SK-N-SH (cell line): ENCODE data around the gene PATL2. TPM values are rescaled to one million over a fixed set of nuclear protein-coding genes. Genes with fewer than 3 reads are reported as not detected.

Experiments
- CTCF ChIA-PET: fragments of 300-600, 350-600 bp; formaldehyde crosslinking; extraction: SDS; loops from one replicate; lab custom pipeline; 2021; lab: Yijun Ruan, JAX
- POLR2A ChIA-PET: fragments of 350-600 bp; sonication (Branson Sonifier 250); formaldehyde crosslinking; extraction: SDS; loops from one replicate; lab custom pipeline; 2020; ENCODE audit warnings: antibody characterized with exemption, inconsistent platforms; lab: Yijun Ruan, JAX
- DNase-seq: peaks from one replicate; pipeline ENCODE4 v3.0.0; 2012
- H2AFZ ChIP-seq: fragments of 200-600 bp; sonication (generic); 2 replicates; pipeline ENCODE4 v1.8.1; 2016; ENCODE audit warnings: antibody characterized with exemption, mild to moderate bottlenecking, low read depth
- H3F3A ChIP-seq: fragments of 200-600 bp; sonication (generic); replicated peaks from 2 replicates; pipeline ENCODE3; 2016; ENCODE audit warnings: antibody characterized with exemption, mild to moderate bottlenecking; ENCODE audit not compliant: insufficient read depth
- H3K27ac ChIP-seq, 2 experiments: fragments of 200-500 bp in 1 of 2; fragments of 200-600 bp in 1 of 2; sonication (Bioruptor generic) in 1 of 2; sonication (generic), shearing (Covaris generic) in 1 of 2; 2 replicates each; pipeline versions ENCODE4 v1.5.1 to v1.6.1; 2014 to 2016; ENCODE audit warnings: low read depth in 2 of 2, inconsistent platforms in 1 of 2, low read length in 1 of 2, mild to moderate bottlenecking in 1 of 2, mixed read lengths in 1 of 2
- H3K27me3 ChIP-seq: fragments of 200-600 bp; sonication (generic), shearing (Covaris generic); 2 replicates; pipeline ENCODE4 v1.6.1; 2016; ENCODE audit warnings: mixed run types; ENCODE audit not compliant: insufficient read depth
- H3K36me3 ChIP-seq, 2 experiments: fragments of 200-500 bp in 1 of 2; fragments of 200-600 bp in 1 of 2; sonication (Bioruptor generic) in 1 of 2; sonication (generic) in 1 of 2; replicated peaks in 1 of 2; 2 replicates each; pipeline versions ENCODE3 to v1.5.1; 2014 to 2016; ENCODE audit warnings: low read length in 1 of 2, mild to moderate bottlenecking in 1 of 2; ENCODE audit not compliant: insufficient read depth in 2 of 2, control insufficient read depth in 1 of 2
- H3K4me1 ChIP-seq, 2 experiments: fragments of 200-500 bp in 1 of 2; fragments of 200-600 bp in 1 of 2; sonication (Bioruptor generic) in 1 of 2; sonication (generic), shearing (Covaris generic) in 1 of 2; 2 replicates each; pipeline versions ENCODE4 v1.5.1 to v1.6.1; 2014 to 2016; ENCODE audit warnings: low read depth in 1 of 2, low read length in 1 of 2, mixed run types in 1 of 2; ENCODE audit not compliant: insufficient read depth in 2 of 2, control insufficient read depth in 1 of 2
- H3K4me2 ChIP-seq: fragments of 200-600 bp; sonication (generic), shearing (Covaris generic); 2 replicates; pipeline ENCODE4 v1.6.1; 2017; ENCODE audit warnings: mixed run types
- H3K4me3 ChIP-seq, 2 experiments: fragments of 200-500 bp in 1 of 2; fragments of 200-600 bp in 1 of 2; sonication (Bioruptor generic) in 1 of 2; sonication (generic), shearing (Covaris generic) in 1 of 2; 2 replicates each; pipeline versions ENCODE4 v1.5.1 to v1.8.1; 2014 to 2016; ENCODE audit warnings: low read depth in 2 of 2, inconsistent platforms in 1 of 2, low read length in 1 of 2, mild to moderate bottlenecking in 1 of 2, mixed read lengths in 1 of 2, moderate library complexity in 1 of 2
- H3K79me2 ChIP-seq: fragments of 200-600 bp; sonication (generic); 2 replicates; pipeline ENCODE4 v1.8.1; 2017; ENCODE audit warnings: mild to moderate bottlenecking; ENCODE audit not compliant: insufficient read depth
- H3K9ac ChIP-seq: fragments of 200-600 bp; sonication (generic); 2 replicates; pipeline ENCODE4 v1.6.1; 2017; ENCODE audit warnings: mixed run types
- H3K9me2 ChIP-seq: fragments of 200-600 bp; sonication (generic); 2 replicates; pipeline ENCODE4 v1.6.1; 2017; ENCODE audit warnings: mixed run types
- H3K9me3 ChIP-seq: fragments of 200-600 bp; sonication (generic); 2 replicates; pipeline ENCODE4 v1.6.1; 2017; ENCODE audit warnings: mixed run types, mild to moderate bottlenecking, moderate library complexity
- H4K20me1 ChIP-seq: fragments of 200-600 bp; sonication (generic); 2 replicates; pipeline ENCODE4 v1.6.1; 2017; ENCODE audit warnings: mild to moderate bottlenecking, mixed run types; ENCODE audit not compliant: insufficient read depth
- ELF1 ChIP-seq: IDR thresholded peaks from 2 replicates; pipeline ENCODE4 v1.4.0; 2012
- EP300 ChIP-seq, 2 experiments: IDR thresholded peaks; 2 replicates each; pipeline versions ENCODE4 v1.4.0 to v1.6.1; 2012; ENCODE audit warnings: borderline replicate concordance in 1 of 2, low read depth in 1 of 2, low read length in 1 of 2
- EZH2phosphoT487 ChIP-seq: fragments of 200-600 bp; sonication (generic); IDR thresholded peaks from 2 replicates; pipeline ENCODE4 v1.6.1; 2017; ENCODE audit warnings: low read depth, mixed run types, mild to moderate bottlenecking, antibody characterized with exemption, moderate library complexity, borderline replicate concordance
- FOSL2 ChIP-seq: IDR thresholded peaks from 2 replicates; pipeline ENCODE4 v1.4.0; 2012; ENCODE audit warnings: low read depth, mild to moderate bottlenecking, moderate library complexity, borderline replicate concordance
- FOXM1 ChIP-seq: IDR thresholded peaks from 2 replicates; pipeline ENCODE4 v1.4.0; 2012; ENCODE audit warnings: low read depth, mild to moderate bottlenecking
- JUND ChIP-seq: IDR thresholded peaks from 2 replicates; pipeline ENCODE4 v1.4.0; 2012
- MEF2A ChIP-seq: IDR thresholded peaks from 2 replicates; pipeline ENCODE4 v1.4.0; 2012; ENCODE audit warnings: low read depth, borderline replicate concordance
- MXI1 ChIP-seq: IDR thresholded peaks from 2 replicates; pipeline ENCODE4 v1.6.1; 2012; ENCODE audit warnings: mild to moderate bottlenecking, low read depth, low read length, improper control_type of control experiment
- NFIC ChIP-seq: IDR thresholded peaks from 2 replicates; pipeline ENCODE4 v1.4.0; 2012; ENCODE audit warnings: borderline replicate concordance
- RCOR1 ChIP-seq: fragments of 150-350 bp; IDR thresholded peaks from 2 replicates; pipeline ENCODE4 v1.6.1; 2017; ENCODE audit warnings: antibody characterized with exemption, low read length
- RFX5 ChIP-seq: IDR thresholded peaks from 2 replicates; pipeline ENCODE4 v1.6.1; 2012; ENCODE audit warnings: mild to moderate bottlenecking, improper control_type of control experiment, low read length
- RXRA ChIP-seq: IDR thresholded peaks from 2 replicates; pipeline ENCODE4 v1.4.0; 2012; ENCODE audit warnings: low read depth, mild to moderate bottlenecking, borderline replicate concordance
- TEAD4 ChIP-seq: IDR thresholded peaks from 2 replicates; pipeline ENCODE4 v1.4.0; 2012; ENCODE audit warnings: mild to moderate bottlenecking, borderline replicate concordance; ENCODE audit not compliant: insufficient read depth
- WGBS: methylation state at CpG from one replicate; pipeline ENCODE4 v1.1.6; 2017; ENCODE audit warnings: low lambda C conversion rate; 5-methylcytosine and 5-hydroxymethylcytosine counted together
- polyA plus RNA-seq, 3 experiments: library from polyadenylated mRNA; depleted of rRNA; stranded (reverse); fragments of >200 nt; gene quantifications; 2 replicates each; pipeline ENCODE4 v1.2.3, GENCODE V29; 2012
- TF ChIP-seq, protein P1 (sequence below): IDR thresholded peaks from 2 replicates; pipeline ENCODE4 v1.4.0; 2012; ENCODE audit warnings: low read depth, borderline replicate concordance
- TF ChIP-seq, protein P2 (sequence below): fragments of 150-350 bp; IDR thresholded peaks from 2 replicates; pipeline ENCODE4 v1.6.1; 2016; ENCODE audit warnings: mild to moderate bottlenecking, low read depth, low read length
- TF ChIP-seq, protein P3 (sequence below): IDR thresholded peaks from 2 replicates; pipeline ENCODE4 v1.4.0; 2012; ENCODE audit warnings: low read depth, borderline replicate concordance

PATL2 gene
- polyA plus RNA-seq, 1 of the 3 experiments (the other 2 are of a cell fraction), result 0.31 TPM

DNA sequence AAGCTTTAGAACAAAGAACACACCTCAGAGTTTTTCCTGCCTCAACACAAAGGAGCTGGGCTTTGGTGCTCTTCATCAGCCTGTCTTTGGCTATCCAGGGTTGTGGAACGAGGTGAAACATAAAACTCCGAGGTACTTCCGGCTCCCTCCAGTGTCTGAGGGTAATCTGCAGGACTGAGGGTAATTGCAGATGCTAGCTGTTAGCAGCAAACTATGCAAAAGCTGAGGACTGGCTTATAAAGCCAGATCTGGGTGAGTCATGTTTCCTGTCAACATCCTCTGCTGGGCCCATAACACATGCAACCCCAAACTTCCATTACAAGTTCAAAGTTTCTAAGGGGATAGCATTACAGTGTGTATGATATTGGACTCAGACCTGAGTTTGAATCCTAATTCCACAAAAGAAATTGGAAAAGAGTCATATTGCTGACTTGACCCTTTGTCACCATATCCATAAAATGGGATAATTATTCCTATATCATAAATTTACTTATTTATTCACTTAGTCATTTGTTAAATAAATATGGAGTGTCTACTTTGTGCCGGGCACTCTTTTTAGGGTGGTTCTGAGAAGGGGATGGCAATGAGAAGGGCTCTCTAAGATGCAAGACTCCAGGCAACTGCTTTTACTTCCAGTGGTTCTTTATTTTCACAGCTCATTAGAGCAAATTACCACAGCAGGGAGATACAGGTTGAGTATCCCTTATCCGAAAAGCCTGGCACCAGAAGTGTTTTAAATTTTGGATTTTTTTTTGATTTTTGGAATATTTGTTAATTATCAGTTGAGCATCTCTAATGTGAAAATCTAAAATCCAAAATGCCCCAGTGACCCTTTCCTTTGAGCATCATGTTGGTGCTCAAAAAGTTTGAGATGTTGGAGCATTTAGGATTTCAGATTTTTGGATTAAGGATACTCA is 15.7 kb upstream of the PATL2 start (continued):
- no peak for TF ChIP-seq RCOR1

DNA sequence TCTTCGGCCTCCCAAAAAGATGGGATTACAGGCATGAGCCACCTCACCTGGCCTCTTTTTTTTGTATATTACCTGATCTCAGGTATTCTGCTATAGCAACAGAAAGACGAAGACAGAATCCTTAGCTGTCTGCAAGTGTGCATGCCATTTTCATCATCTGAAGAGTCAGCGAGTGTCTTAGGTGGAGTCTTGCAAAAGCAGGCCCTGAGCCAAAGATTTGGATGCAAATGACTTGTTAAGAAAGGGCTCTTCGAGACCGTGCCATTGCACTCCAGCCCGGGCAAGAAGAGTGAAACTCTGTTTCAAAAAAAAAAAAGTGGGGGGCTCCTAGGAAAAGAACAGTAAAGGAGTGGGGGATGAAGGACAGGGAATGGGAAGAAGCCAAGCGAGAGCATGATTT is 15.0 kb upstream of the PATL2 start:
- no peaks in the 10 kb centered on the region for H4K20me1 ChIP-seq
- H3K36me3 ChIP-seq, result no peaks in the 10 kb centered on the region
- ChIA-PET CTCF (interaction anchor here (0.7 to 1.1 kb wide), 2 partner anchors 13 to 15 kb away, joined by 3 to 5 read pairs; partner anchors contain the start of genes B2M and PATL2), POLR2A (interaction anchor here (0.6 kb wide), 1 partner anchor 868 kb away, joined by 3 read pairs; no protein-coding TSS in a partner anchor)
- no peak overlapping the region; the same call in 1 of the 2 replicates for H3K9ac ChIP-seq
- peak overlapping the region; percentile 34; the same call in 1 of the 2 replicates for H3K4me2 ChIP-seq
- peak overlapping the region; percentile 96 to 97 for H3K27ac ChIP-seq
- H3K9me3 ChIP-seq, result no peaks in the 10 kb centered on the region
- peaks cover 14% of the 10 kb centered on the region; the same call in 1 of the 2 replicates for H3K79me2 ChIP-seq
- peak overlapping the region; percentile 65 for H2AFZ ChIP-seq
- H3K27me3 ChIP-seq, result no peaks in the 10 kb centered on the region
- no peaks in the 10 kb centered on the region for H3K9me2 ChIP-seq
- H3K4me1 ChIP-seq, result peaks cover 6 to 17% of the 10 kb centered on the region in 2 experiments; a peak in 3 of 4 replicates
- WGBS, result 98% methylated on average over 7 of the region's 7 CpGs
- no peak for DNase-seq
- no peak overlapping the region for H3K4me3 ChIP-seq
- TF ChIP-seq EZH2phosphoT487, result no peak
- TF ChIP-seq MXI1, result no peak
- TF ChIP-seq RFX5, result no peak
- TF ChIP-seq ELF1, result no peak
- no peak for TF ChIP-seq JUND
- no peak for TF ChIP-seq RXRA
- TF ChIP-seq FOSL2, result no peak
- no peak for TF ChIP-seq MEF2A
- no peak for TF ChIP-seq EP300 (IDR thresholded peaks at IDR 0.05; ENCODE audit: borderline replicate concordance in 1 of 2, low read depth in 1 of 2, low read length in 1 of 2)
- TF ChIP-seq, protein P1, sequence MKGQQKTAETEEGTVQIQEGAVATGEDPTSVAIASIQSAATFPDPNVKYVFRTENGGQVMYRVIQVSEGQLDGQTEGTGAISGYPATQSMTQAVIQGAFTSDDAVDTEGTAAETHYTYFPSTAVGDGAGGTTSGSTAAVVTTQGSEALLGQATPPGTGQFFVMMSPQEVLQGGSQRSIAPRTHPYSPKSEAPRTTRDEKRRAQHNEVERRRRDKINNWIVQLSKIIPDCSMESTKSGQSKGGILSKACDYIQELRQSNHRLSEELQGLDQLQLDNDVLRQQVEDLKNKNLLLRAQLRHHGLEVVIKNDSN, result no peak
- TF ChIP-seq NFIC, result no peak
- TF ChIP-seq, protein P2, sequence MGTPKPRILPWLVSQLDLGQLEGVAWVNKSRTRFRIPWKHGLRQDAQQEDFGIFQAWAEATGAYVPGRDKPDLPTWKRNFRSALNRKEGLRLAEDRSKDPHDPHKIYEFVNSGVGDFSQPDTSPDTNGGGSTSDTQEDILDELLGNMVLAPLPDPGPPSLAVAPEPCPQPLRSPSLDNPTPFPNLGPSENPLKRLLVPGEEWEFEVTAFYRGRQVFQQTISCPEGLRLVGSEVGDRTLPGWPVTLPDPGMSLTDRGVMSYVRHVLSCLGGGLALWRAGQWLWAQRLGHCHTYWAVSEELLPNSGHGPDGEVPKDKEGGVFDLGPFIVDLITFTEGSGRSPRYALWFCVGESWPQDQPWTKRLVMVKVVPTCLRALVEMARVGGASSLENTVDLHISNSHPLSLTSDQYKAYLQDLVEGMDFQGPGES, result no peak
- TF ChIP-seq, protein P3, sequence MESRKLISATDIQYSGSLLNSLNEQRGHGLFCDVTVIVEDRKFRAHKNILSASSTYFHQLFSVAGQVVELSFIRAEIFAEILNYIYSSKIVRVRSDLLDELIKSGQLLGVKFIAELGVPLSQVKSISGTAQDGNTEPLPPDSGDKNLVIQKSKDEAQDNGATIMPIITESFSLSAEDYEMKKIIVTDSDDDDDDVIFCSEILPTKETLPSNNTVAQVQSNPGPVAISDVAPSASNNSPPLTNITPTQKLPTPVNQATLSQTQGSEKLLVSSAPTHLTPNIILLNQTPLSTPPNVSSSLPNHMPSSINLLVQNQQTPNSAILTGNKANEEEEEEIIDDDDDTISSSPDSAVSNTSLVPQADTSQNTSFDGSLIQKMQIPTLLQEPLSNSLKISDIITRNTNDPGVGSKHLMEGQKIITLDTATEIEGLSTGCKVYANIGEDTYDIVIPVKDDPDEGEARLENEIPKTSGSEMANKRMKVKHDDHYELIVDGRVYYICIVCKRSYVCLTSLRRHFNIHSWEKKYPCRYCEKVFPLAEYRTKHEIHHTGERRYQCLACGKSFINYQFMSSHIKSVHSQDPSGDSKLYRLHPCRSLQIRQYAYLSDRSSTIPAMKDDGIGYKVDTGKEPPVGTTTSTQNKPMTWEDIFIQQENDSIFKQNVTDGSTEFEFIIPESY, result no peak
- TF ChIP-seq FOXM1, result no peak
- no peak for TF ChIP-seq TEAD4
- peaks cover 19% of the 10 kb centered on the region for H3F3A ChIP-seq
